Measurements from ENCODE around the gene TBX4.

GRCh38 chr17:61460796-61461585 is 8.8 kb downstream of the TBX4 start:
- TF ChIP-seq POLR2A (IDR thresholded peaks at IDR 0.05): no peak
- TF ChIP-seq EP300 (IDR thresholded peaks at IDR 0.05; ENCODE audit: low read depth): no peak
- no peak for TF ChIP-seq CTCF (IDR thresholded peaks at IDR 0.05)
- TF ChIP-seq POLR2AphosphoS5 (IDR thresholded peaks at IDR 0.05): no peak

Measured in transverse colon (tissue), 4 donors.